GM12878 (cell line): Measurements from ENCODE around the gene GRIA4. TPM values are rescaled to one million over a fixed set of nuclear protein-coding genes. Genes with fewer than 3 reads are reported as not detected.

ENCODE experiments used
- ATAC-seq: fragments of 200-7000 bp; cut with Tn5 transposase; 3 replicates; pipeline ENCODE4 v1.9.1; 2020; ENCODE audit warnings: mild to moderate bottlenecking, moderate library complexity
- BruUV-seq: library from RNA; stranded (reverse); fragments of 400-500 nt; replicated peaks from 2 replicates; lab custom pipeline; 2021; lab: Mats Ljungman, UMichigan
- CTCF ChIA-PET: fragments of 300-600 bp; sonication (Branson Sonifier 250); formaldehyde crosslinking; extraction: SDS; loops from one replicate; lab custom pipeline; 2021; ENCODE audit warnings: inconsistent platforms; lab: Yijun Ruan, JAX
- POLR2A ChIA-PET: fragments of 350-600 bp; formaldehyde crosslinking; extraction: SDS; loops from one replicate; lab custom pipeline; 2021; ENCODE audit warnings: inconsistent platforms; lab: Charles Lee
- RAD21 ChIA-PET: fragments of 300-600 bp; sonication (Branson Sonifier 250); formaldehyde crosslinking; loops from one replicate; lab custom pipeline; 2023; ENCODE audit warnings: antibody characterized with exemption; ENCODE audit not compliant: unreplicated experiment; lab: Charles Lee
- SMC1A ChIA-PET: fragments of 300-600 bp; sonication (Branson Sonifier 250); formaldehyde crosslinking; loops from one replicate; lab custom pipeline; 2023; ENCODE audit not compliant: unreplicated experiment, uncharacterized antibody; lab: Charles Lee
- DNase-seq: peaks from one replicate; pipeline ENCODE4 v3.0.0-alpha.2; 2011; ENCODE audit warnings: low read depth, low spot score
- FAIRE-seq: peaks from 3 replicates; lab custom pipeline; 2011; peaks lifted over from hg19 to GRCh38; lab: Jason Lieb, UNC
- H2AFZ ChIP-seq: 2 replicates; pipeline ENCODE4 v1.6.0; 2011; ENCODE audit warnings: low read depth, low read length, control low read depth; ENCODE audit not compliant: control insufficient read depth
- H3K27ac ChIP-seq: 2 replicates; pipeline ENCODE4 v1.5.1; 2011; ENCODE audit warnings: control low read depth; ENCODE audit not compliant: control insufficient read depth, insufficient read depth
- H3K27me3 ChIP-seq, 2 experiments: replicated peaks in 1 of 2; 2 replicates each; pipeline versions ENCODE4 v1.6.0 to v1.6.1; 2011; ENCODE audit warnings: low read length in 1 of 2; ENCODE audit not compliant: control insufficient read depth in 2 of 2, insufficient read depth in 2 of 2
- H3K36me3 ChIP-seq, 2 experiments: 2 replicates each; pipeline ENCODE4 v1.5.1; 2011; ENCODE audit warnings: low read length in 1 of 2; ENCODE audit not compliant: control insufficient read depth in 2 of 2, insufficient read depth in 2 of 2
- H3K4me1 ChIP-seq: 2 replicates; pipeline ENCODE4 v1.6.1; 2011; ENCODE audit warnings: mild to moderate bottlenecking, low read length, moderate library complexity, mixed read lengths; ENCODE audit not compliant: control insufficient read depth, insufficient read depth
- H3K4me2 ChIP-seq: 2 replicates; pipeline ENCODE4 v1.6.0; 2011; ENCODE audit warnings: control low read depth; ENCODE audit not compliant: control insufficient read depth, insufficient read depth
- H3K4me3 ChIP-seq: fragments of 200-600 bp; sonication (generic); 2 replicates; pipeline ENCODE4 v1.5.1; 2016
- H3K79me2 ChIP-seq: 2 replicates; pipeline ENCODE4 v1.6.0; 2011; ENCODE audit warnings: low read length; ENCODE audit not compliant: control insufficient read depth, insufficient read depth
- H3K9ac ChIP-seq: 2 replicates; pipeline ENCODE4 v1.8.0; 2011; ENCODE audit warnings: low read length, control low read depth, mixed read lengths; ENCODE audit not compliant: control insufficient read depth, insufficient read depth
- H3K9me3 ChIP-seq: replicated peaks from 3 replicates; pipeline ENCODE4 v1.5.1; 2011; ENCODE audit warnings: mild to moderate bottlenecking, low read length; ENCODE audit not compliant: control insufficient read depth, insufficient read depth
- H4K20me1 ChIP-seq: 2 replicates; pipeline ENCODE4 v1.6.0; 2011; ENCODE audit not compliant: control insufficient read depth, insufficient read depth
- ATF7 ChIP-seq: fragments of 450-650 bp; IDR thresholded peaks from 2 replicates; pipeline ENCODE4 v1.6.1; 2016; ENCODE audit warnings: low read depth, mild to moderate bottlenecking
- CBFB ChIP-seq: IDR thresholded peaks from 2 replicates; pipeline ENCODE4 v1.6.1; 2016; ENCODE audit warnings: antibody characterized with exemption, low read depth
- CBX5 ChIP-seq: sonication (generic); IDR thresholded peaks from 2 replicates; pipeline ENCODE4 v1.6.1; 2016; ENCODE audit warnings: low read depth, moderate library complexity, mild to moderate bottlenecking, inconsistent platforms
- CHD1 ChIP-seq: IDR thresholded peaks from 2 replicates; pipeline ENCODE4 v1.6.1; 2012; ENCODE audit warnings: low read depth, low read length, improper control_type of control experiment
- FOXK2 ChIP-seq: fragments of 450-650 bp; IDR thresholded peaks from 2 replicates; pipeline ENCODE4 v1.6.1; 2017; ENCODE audit warnings: mild to moderate bottlenecking, moderate library complexity
- IKZF2 ChIP-seq, 2 experiments: fragments of 450-650 bp; IDR thresholded peaks; 2 replicates each; pipeline ENCODE4 v1.6.1; 2017; ENCODE audit warnings: mild to moderate bottlenecking in 2 of 2, moderate library complexity in 2 of 2
- MTA2 ChIP-seq: fragments of 450-650 bp; IDR thresholded peaks from 2 replicates; pipeline ENCODE4 v1.6.1; 2016; ENCODE audit warnings: low read depth, mild to moderate bottlenecking, moderate library complexity
- WGBS: methylation state at CpG from one replicate; pipeline ENCODE4 v1.1.6; 2016; ENCODE audit warnings: low lambda C conversion rate; ENCODE audit not compliant: insufficient replicate concordance, insufficient coverage; ENCODE audit errors: missing lambda C conversion rate; 5-methylcytosine and 5-hydroxymethylcytosine counted together
- in situ Hi-C: fragments of 300-500 bp; cut with MboI; formaldehyde crosslinking; loops from 9 replicates; pipeline ENCODE4 v1.14.3; 2018; ENCODE audit warnings: mixed read lengths
- intact Hi-C: fragments of 100-400 bp; cut with micrococcal nuclease; formaldehyde crosslinking; loops from one replicate; pipeline ENCODE4 v1.14.2; 2022; ENCODE audit not compliant: unreplicated experiment
- polyA plus RNA-seq, 11 experiments: library from polyadenylated mRNA; depleted of rRNA in 4 of 11; unstranded in 6 of 11; stranded (reverse) in 5 of 11; fragments of >200 nt; fragmentation: Nextera tagmentation in 4 of 11; fragmentation: Illumina TruSeq in 1 of 11; extraction: Ambion mirVana in 4 of 11; extraction: Trizol in 1 of 11; gene quantifications; 1 replicate in 1 of 11; 2 replicates in 10 of 11; pipeline versions ENCODE4 v1.2.1 to v1.2.3, GENCODE V29; 2011 to 2016; ENCODE audit warnings: inconsistent platforms in 2 of 11, missing spikeins in 2 of 11, low read depth in 1 of 11
- total RNA-seq, 4 experiments: library from RNA; depleted of rRNA in 3 of 4; stranded (reverse); fragments of >200 nt in 3 of 4; fragmentation: Illumina TruSeq in 1 of 4; extraction: Trizol in 1 of 4; gene quantifications; 2 replicates each; pipeline versions ENCODE4 v1.2.1 to v1.2.3, GENCODE V29; 2013 to 2021
- TF ChIP-seq, protein P1 (sequence below): fragments of 450-650 bp; IDR thresholded peaks from 2 replicates; pipeline ENCODE4 v1.6.1; 2016; ENCODE audit warnings: mild to moderate bottlenecking, moderate library complexity, borderline replicate concordance
- TF ChIP-seq, protein P2 (sequence below): fragments of 450-650 bp; IDR thresholded peaks from 2 replicates; pipeline ENCODE4 v1.6.1; 2017; ENCODE audit warnings: antibody characterized with exemption, mild to moderate bottlenecking, moderate library complexity

Gene GRIA4
- total and polyA plus RNA-seq, 10 of the 15 experiments (the other 5 are each of a cell fraction or from before 2014, with no cell fraction given): 0.04 TPM; not detected in 9

DNA sequence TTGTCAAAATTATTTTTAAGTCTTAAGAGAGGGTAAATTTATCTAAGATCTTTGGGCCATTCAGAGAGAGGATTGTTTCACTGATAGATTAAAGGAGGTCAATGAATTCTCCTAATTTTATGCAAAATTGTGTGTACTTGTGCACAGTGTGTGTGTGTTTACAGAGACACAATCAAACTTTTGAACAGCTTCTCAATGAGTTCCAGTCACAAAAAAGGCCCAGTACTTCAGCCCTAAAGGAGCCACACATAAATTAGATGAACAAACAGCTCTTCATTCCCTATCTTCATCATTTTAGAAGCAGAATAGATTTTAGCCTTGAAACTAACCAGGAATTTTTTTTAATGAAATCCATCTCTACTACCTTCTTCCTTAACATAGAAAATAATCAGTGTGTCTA, 9.7 kb downstream of the GRIA4 start (continued):
- TF ChIP-seq, protein P1, sequence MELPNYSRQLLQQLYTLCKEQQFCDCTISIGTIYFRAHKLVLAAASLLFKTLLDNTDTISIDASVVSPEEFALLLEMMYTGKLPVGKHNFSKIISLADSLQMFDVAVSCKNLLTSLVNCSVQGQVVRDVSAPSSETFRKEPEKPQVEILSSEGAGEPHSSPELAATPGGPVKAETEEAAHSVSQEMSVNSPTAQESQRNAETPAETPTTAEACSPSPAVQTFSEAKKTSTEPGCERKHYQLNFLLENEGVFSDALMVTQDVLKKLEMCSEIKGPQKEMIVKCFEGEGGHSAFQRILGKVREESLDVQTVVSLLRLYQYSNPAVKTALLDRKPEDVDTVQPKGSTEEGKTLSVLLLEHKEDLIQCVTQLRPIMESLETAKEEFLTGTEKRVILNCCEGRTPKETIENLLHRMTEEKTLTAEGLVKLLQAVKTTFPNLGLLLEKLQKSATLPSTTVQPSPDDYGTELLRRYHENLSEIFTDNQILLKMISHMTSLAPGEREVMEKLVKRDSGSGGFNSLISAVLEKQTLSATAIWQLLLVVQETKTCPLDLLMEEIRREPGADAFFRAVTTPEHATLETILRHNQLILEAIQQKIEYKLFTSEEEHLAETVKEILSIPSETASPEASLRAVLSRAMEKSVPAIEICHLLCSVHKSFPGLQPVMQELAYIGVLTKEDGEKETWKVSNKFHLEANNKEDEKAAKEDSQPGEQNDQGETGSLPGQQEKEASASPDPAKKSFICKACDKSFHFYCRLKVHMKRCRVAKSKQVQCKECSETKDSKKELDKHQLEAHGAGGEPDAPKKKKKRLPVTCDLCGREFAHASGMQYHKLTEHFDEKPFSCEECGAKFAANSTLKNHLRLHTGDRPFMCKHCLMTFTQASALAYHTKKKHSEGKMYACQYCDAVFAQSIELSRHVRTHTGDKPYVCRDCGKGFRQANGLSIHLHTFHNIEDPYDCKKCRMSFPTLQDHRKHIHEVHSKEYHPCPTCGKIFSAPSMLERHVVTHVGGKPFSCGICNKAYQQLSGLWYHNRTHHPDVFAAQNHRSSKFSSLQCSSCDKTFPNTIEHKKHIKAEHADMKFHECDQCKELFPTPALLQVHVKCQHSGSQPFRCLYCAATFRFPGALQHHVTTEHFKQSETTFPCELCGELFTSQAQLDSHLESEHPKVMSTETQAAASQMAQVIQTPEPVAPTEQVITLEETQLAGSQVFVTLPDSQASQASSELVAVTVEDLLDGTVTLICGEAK: no peak
- no peak for TF ChIP-seq MTA2

DNA sequence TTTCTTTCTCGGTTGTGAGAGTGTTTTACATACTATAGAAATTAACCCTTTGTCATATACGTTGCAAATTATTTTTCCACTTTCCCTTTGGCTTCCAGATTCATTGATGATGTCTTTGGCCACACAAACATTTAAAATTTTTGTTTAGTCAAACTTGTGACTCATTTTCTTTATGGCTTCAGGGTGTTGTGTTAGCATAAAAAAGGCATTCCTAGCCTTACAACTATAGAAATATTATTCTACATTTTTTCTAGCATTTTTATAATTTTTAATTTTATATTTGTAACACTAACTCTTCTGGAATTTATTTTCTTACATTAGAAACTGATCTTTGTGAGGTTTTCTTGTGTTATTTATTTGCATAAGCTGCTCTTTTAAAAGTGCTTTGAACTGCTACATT, 12.1 kb downstream of the GRIA4 start:
- intact Hi-C loops: no loop called here
- ChIA-PET POLR2A (no interaction called here), SMC1A (no interaction called here), CTCF (no interaction called here), RAD21 (no interaction called here)
- BruUV-seq: no TSS peak
- FAIRE-seq (no peak), ATAC-seq (no peak), DNase-seq (no peak)
- Histone ChIP-seq H2AFZ (no peak overlapping the region), H3K4me2 (no peak overlapping the region), H3K4me3 (no peak overlapping the region), H3K27ac (no peak overlapping the region), H3K9me3 (no peaks in the 10 kb centered on the region), H3K27me3 (no peaks in the 10 kb centered on the region), H3K4me1 (no peaks in the 10 kb centered on the region), H4K20me1 (no peaks in the 10 kb centered on the region), H3K36me3 (no peaks in the 10 kb centered on the region), H3K79me2 (no peaks in the 10 kb centered on the region), H3K9ac (no peak overlapping the region)
- in situ Hi-C loops: no loop called here
- no peak for TF ChIP-seq FOXK2
- TF ChIP-seq IKZF2 (IDR thresholded peaks at IDR 0.05): no peak
- no peak for TF ChIP-seq CHD1
- TF ChIP-seq CBFB: no peak
- TF ChIP-seq CBX5: no peak
- TF ChIP-seq ATF7: no peak
- TF ChIP-seq, protein P2, sequence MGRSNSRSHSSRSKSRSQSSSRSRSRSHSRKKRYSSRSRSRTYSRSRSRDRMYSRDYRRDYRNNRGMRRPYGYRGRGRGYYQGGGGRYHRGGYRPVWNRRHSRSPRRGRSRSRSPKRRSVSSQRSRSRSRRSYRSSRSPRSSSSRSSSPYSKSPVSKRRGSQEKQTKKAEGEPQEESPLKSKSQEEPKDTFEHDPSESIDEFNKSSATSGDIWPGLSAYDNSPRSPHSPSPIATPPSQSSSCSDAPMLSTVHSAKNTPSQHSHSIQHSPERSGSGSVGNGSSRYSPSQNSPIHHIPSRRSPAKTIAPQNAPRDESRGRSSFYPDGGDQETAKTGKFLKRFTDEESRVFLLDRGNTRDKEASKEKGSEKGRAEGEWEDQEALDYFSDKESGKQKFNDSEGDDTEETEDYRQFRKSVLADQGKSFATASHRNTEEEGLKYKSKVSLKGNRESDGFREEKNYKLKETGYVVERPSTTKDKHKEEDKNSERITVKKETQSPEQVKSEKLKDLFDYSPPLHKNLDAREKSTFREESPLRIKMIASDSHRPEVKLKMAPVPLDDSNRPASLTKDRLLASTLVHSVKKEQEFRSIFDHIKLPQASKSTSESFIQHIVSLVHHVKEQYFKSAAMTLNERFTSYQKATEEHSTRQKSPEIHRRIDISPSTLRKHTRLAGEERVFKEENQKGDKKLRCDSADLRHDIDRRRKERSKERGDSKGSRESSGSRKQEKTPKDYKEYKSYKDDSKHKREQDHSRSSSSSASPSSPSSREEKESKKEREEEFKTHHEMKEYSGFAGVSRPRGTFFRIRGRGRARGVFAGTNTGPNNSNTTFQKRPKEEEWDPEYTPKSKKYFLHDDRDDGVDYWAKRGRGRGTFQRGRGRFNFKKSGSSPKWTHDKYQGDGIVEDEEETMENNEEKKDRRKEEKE: no peak
- 8% methylated on average over 2 of the region's 2 CpGs for WGBS
